HL-60 (cell line): ENCODE results near the gene TMEM117.

Source experiments
- DNase-seq, 2 experiments: peaks; one replicate each; pipeline ENCODE4 v3.0.0-alpha.2; 2010 to 2020; ENCODE audit warnings: low read depth in 1 of 2, low spot score in 1 of 2
- H3K27ac ChIP-seq: fragments of 250-450 bp; sonication (Bioruptor Pico); replicated peaks from 2 replicates; pipeline ENCODE4 v1.5.1; 2020; ENCODE audit warnings: mild to moderate bottlenecking, moderate library complexity
- H3K27me3 ChIP-seq: fragments of 250-450 bp; sonication (Bioruptor Pico); 2 replicates; pipeline ENCODE4 v1.5.1; 2021; ENCODE audit warnings: mild to moderate bottlenecking, moderate library complexity; ENCODE audit not compliant: insufficient read depth, poor library complexity, severe bottlenecking
- H3K4me3 ChIP-seq: replicated peaks from 2 replicates; pipeline ENCODE4 v1.5.1; 2011; ENCODE audit warnings: mild to moderate bottlenecking, control low read depth, low read length; ENCODE audit not compliant: insufficient read depth
- CTCF ChIP-seq: IDR thresholded peaks from one replicate; pipeline ENCODE4 v1.5.1; 2011; ENCODE audit warnings: low read length, control low read depth, inconsistent platforms; ENCODE audit not compliant: insufficient read depth
- GABPA ChIP-seq: IDR thresholded peaks from 2 replicates; pipeline ENCODE4 v1.6.1; 2012; ENCODE audit warnings: low read depth
- POLR2AphosphoS5 ChIP-seq: IDR thresholded peaks from 2 replicates; pipeline ENCODE4 v1.6.1; 2012; ENCODE audit warnings: low read depth
- SPI1 ChIP-seq: IDR thresholded peaks from 2 replicates; pipeline ENCODE4 v1.6.1; 2012; ENCODE audit warnings: low read depth, mild to moderate bottlenecking, borderline replicate concordance
- TF ChIP-seq, protein P1 (sequence below): IDR thresholded peaks from 2 replicates; pipeline ENCODE4 v1.6.1; 2012; ENCODE audit warnings: low read depth; ENCODE audit not compliant: insufficient replicate concordance

TMEM117 gene

GRCh38 chr12:44000309-44000952 is 164.6 kb downstream of the TMEM117 start:
- DNase-seq, result peak in 1 of 2 experiments; percentile 34
- no peaks in the 10 kb centered on the region for H3K27me3 ChIP-seq

GRCh38 chr12:44002607-44003006 is 166.7 kb downstream of the TMEM117 start:
- no peak overlapping the region for H3K4me3 ChIP-seq
- no peak overlapping the region for H3K27ac ChIP-seq
- H3K27me3 ChIP-seq, result no peaks in the 10 kb centered on the region
- no peak for DNase-seq
- no peak for TF ChIP-seq GABPA
- no peak for TF ChIP-seq SPI1
- TF ChIP-seq, protein P1, sequence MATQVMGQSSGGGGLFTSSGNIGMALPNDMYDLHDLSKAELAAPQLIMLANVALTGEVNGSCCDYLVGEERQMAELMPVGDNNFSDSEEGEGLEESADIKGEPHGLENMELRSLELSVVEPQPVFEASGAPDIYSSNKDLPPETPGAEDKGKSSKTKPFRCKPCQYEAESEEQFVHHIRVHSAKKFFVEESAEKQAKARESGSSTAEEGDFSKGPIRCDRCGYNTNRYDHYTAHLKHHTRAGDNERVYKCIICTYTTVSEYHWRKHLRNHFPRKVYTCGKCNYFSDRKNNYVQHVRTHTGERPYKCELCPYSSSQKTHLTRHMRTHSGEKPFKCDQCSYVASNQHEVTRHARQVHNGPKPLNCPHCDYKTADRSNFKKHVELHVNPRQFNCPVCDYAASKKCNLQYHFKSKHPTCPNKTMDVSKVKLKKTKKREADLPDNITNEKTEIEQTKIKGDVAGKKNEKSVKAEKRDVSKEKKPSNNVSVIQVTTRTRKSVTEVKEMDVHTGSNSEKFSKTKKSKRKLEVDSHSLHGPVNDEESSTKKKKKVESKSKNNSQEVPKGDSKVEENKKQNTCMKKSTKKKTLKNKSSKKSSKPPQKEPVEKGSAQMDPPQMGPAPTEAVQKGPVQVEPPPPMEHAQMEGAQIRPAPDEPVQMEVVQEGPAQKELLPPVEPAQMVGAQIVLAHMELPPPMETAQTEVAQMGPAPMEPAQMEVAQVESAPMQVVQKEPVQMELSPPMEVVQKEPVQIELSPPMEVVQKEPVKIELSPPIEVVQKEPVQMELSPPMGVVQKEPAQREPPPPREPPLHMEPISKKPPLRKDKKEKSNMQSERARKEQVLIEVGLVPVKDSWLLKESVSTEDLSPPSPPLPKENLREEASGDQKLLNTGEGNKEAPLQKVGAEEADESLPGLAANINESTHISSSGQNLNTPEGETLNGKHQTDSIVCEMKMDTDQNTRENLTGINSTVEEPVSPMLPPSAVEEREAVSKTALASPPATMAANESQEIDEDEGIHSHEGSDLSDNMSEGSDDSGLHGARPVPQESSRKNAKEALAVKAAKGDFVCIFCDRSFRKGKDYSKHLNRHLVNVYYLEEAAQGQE, result no peak
- no peak for TF ChIP-seq CTCF
- no peak for TF ChIP-seq POLR2AphosphoS5

More at GRCh38 chr12:44000309-44000952, 164.6 kb downstream of the TMEM117 start:
- H3K4me3 ChIP-seq, result no peak overlapping the region
- no peak overlapping the region for H3K27ac ChIP-seq
- TF ChIP-seq CTCF (peak; percentile 52), GABPA (no peak)

- Histone ChIP-seq H3K27ac (no peak overlapping the region), H3K27me3 (no peaks in the 10 kb centered on the region), H3K4me3 (no peak overlapping the region)
- TF ChIP-seq CTCF, result no peak
- no peak for TF ChIP-seq SPI1
- TF ChIP-seq GABPA, result no peak
- TF ChIP-seq, protein P1, result no peak
- TF ChIP-seq POLR2AphosphoS5, result no peak
- no peak for DNase-seq
Measured at GRCh38 chr12:44003721-44004120, 167.8 kb downstream of the TMEM117 start.

DNA sequence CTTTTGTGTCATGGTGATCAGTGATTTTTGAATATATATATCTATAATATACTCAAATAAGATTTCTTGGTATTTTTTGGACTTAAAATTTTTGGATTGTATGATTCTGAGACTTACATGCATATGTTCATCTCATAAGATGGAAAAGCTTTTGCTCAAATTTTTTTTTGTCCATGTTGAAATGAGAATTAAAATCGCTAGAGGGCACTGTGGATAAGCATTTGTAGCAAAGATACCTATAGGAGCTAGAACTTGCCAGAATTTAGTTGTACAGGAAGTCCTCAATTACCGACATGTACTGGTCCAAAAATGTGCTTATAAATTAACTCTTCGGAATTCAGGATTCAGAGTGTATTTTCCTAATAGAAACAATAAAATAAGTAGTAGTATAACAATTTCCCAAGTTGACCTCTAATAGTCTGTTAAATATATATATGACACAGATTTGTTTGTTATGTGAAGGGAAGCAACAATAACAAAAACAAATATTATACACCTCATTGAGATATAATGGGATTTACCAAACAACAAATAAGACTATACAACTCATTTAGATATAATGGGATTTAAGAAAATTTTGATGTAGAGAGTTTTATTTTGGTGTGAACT is 179.6 kb downstream of the TMEM117 start:
- Histone ChIP-seq H3K4me3 (no peak overlapping the region), H3K27me3 (no peaks in the 10 kb centered on the region), H3K27ac (no peak overlapping the region)
- DNase-seq, result peak in 1 of 2 experiments; percentile 6
- TF ChIP-seq, protein P1, result no peak
- peak; percentile 1 for TF ChIP-seq CTCF
